AG08395 (cell line): ENCODE measurements around the gene DNASE1.
"Not testable (repeated sequence)": the region's sequence is repeated elsewhere in the genome, so short reads cannot be mapped to it uniquely, and the experiment has no call there.

Experiments
- DNase-seq: peaks from one replicate; pipeline ENCODE4 v3.0.0; 2012; ENCODE audit warnings: mixed read lengths, low spot score

Gene DNASE1, protein sequence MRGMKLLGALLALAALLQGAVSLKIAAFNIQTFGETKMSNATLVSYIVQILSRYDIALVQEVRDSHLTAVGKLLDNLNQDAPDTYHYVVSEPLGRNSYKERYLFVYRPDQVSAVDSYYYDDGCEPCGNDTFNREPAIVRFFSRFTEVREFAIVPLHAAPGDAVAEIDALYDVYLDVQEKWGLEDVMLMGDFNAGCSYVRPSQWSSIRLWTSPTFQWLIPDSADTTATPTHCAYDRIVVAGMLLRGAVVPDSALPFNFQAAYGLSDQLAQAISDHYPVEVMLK

DNA sequence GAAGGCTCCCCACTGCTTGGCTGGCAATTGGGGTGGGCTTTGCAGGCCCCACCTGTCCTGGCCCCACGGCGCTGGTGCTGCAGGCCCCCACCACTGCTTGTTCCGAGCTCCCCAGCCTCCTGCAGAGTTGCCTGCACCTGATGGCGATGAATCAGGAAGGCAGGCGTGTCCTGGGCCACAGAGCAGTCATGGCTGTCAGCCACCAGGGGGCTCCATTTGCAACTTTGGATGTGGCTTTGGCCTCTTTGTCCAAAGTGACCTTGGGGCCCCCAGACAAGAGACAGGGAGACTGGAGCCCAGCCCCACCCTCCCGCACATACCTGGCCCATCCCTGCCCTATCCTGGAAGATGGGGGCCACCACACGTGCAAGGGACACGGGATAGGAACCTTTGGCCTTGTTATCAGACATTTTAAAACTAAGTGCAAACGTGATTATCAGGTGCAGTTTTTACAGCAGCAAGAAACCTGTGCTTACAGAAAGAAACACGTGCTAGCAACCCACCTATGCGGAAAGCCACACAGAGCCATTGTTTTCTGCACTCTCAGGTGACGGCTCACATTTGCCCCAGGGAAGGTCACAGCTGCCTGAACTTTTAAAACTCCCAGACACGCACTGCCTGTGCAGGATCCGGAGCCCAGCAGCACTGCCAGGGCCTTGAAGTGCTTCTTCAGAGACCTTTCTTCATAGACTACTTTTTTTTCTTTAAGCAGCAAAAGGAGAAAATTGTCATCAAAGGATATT lies at the start of gene DNASE1:
TSS of gene DNASE1 (plus strand) at position 443 of the 743 bp plus-strand sequence. CDS start 683 bp downstream, outside the sequence.
- peak; percentile 69 for DNase-seq

DNA sequence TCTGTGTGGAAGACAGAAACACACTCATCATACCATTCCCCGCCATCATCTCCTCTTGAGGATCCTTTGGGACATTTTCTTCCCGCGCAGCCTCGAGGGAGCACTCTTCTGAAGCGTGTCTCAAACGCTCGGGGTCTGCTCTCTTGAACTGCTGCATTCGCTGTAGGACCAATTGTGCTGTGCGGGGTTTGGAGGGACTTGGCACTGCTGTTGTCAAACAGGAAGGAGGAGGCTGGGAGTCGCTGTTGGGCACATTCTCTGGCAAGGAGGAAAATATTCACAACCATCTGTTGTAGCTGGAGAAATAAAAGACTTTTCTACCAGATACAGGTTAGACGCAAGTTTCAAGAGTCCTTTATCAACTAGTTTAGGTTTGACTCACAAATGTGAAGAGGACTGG lies 48.0 kb upstream of the DNASE1 start:
- no peak for DNase-seq

DNA sequence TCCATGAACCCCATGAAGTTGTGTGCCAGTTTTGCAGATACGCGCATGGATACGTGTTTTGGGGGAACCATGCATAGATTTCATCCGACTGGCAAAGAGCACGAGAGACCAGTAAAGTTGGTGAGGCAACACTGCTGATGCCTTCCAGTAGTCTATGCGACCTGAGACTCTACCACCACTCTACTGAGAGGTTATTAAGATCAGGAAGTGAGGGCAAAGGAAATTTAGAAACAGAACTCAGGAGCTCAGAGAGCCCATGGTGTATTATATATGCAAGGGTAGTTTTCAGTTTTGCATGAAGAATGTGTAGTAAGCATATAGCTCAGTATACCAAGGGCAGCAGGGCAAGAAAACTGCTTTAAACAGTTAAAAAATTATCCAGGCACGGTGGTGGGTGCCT lies 47.3 kb upstream of the DNASE1 start:
- no peak for DNase-seq

DNA sequence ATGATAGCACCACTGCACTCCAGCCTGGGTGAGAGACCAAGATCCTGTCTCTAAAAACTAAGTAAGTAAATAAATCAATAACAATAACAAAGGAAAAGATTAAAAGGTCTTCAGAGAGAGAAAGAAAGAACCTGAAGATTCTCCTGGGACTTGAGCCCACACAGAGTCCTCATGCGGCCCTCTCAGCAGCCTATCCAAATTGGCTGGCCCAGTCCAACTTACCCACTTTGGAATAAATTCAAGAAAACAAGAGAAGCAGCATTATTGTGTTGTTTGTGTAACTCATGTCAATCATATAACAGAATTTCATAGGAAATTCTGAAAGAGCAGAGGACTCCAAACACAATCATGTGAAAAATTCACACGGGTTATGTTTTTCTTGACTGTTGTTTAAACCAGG lies 46.9 kb upstream of the DNASE1 start:
- DNase-seq: no peak

DNA sequence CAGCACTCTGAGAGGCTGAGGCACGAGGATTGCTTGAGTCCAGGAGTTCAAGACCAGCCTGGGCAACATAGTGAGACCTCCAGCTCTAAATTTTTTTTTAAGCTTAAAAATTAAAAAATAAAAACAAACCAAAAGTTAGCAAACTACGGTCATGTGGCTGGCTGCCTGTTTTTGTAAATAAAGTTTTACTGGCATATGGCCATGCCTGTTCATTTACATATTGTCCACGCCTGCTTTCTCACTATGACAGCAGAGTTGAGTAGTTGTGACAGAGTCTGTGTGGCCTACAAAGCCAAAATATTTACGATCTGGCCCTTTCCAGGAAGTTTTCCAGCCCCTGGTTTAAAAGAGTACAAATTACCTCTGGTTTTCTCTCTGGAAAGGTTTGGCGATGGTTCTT lies 46.4 kb upstream of the DNASE1 start:
- DNase-seq: no peak

DNA sequence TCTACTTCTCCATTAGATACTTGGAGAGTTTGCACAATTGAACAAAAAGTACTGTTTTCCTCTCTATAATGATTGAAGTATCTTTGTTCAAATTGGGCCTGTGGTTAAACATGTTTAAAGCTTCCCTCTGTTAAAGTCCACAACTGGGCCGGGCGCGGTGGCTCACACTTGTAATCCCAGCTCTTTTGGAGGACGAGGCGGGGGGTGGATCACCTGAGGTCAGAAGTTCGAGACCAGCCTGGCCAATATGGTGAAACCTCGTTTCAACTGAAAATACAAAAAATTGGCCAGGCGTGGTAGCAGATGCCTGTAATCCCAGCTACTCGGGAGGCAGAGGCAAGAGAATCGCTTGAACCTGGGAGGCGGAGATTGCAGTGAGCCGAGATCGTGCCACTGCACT lies 45.5 kb upstream of the DNASE1 start:
- not testable (repeated sequence) for DNase-seq

DNA sequence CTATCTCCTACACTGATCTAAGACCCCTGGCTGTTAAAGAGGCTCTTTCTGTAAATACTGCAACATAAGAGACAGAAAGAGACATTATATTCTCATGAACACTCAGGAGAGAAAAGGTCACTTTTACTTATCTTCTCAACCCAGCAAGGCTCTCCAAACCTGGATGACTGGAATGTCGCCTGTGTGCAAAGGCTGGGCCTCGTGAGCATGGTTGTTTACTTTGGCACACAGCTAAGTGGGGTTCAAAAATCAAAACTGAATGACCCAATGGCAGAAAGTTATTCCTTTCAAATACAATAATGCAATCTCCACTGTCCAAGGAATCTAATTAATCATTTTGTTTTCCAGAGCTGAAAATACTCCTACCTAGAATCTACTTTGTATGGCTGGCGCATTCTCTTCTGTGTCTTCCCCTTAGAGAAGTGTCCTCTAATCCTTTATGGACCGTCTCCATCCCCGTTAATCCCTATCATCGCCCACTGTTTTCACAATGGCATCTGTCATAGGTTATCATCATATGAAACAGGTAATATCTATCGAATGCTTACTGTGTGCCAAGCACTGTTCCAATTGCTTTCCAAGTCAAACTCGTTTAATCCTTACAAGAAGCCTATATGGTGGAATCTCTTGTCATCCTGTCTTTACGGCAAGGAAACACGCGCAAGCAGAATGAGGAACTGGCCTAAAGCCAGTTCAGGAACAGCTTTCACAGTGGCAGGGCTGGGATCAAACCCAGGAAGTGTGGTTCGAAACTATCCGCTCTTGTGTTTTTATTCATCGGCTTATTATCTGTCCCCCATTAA lies 44.4 kb upstream of the DNASE1 start:
- no peak for DNase-seq

DNA sequence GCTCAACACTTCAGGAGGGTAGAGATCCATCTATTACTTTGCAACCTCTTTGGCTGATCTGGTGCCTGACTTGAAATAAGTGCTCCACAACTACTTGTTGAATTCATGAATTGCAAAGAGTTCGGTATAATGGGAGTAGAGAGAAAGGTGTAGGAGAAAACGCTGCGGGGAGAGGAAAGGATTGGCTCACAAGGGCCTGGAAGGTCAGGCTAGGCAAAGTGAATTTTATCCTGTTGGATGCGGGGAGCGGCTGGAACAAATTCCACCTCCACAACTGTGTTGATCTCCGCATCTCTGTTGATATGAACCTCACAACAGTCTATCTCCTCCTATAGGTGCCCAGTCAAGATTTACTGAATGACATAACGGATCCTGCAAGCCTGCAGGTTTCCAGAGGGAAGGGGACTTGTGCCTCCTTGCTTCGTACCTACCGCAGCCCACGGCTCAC lies 43.8 kb upstream of the DNASE1 start:
- peak; percentile 25 for DNase-seq

DNA sequence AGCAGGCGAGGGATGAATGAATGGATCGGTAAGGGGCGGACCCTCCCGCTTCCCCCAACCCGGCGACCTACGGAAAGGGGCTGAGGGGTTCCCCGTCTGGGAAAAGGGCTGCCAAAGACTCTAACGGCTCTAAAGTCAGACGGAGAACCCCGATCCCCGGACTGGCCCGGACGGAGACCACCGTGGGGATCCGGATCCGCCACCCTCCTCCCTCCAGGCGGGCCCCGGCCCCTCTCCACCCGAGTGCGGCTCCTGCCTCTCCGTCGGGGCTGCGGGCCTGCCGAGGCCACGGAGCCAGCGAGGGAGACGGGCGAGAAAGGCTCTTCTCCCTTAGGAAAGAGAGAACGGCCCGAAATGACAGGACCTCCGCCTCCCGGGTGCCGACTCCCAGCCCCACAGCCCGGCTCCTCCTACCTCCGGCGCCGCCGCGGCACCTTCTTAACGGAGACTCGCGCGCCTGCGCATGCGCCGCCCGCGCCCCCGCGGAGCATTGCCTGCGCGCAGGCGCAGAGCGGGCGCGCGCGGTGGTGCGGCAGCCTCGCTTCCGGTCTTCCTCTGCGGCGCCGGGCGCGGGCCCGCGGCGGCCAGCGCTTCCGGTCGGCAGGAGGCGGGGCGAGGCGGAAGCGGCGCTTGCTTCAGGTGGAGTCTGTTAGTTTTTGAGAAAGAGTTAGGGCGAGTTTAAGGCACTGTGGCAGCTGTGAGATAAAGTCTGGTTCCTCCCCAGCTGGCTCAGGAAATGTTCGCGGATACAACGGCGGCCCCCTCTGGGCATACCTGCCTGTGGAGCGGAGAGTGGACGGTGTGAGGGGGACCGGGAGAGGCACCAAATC lies 43.1 kb upstream of the DNASE1 start, which contains the start of gene SLX4:
TSS of gene SLX4 (minus strand) at position 461 of the 830 bp plus-strand sequence. CDS start 2,642 bp downstream, outside the sequence.
- peak; percentile 100 for DNase-seq

DNA sequence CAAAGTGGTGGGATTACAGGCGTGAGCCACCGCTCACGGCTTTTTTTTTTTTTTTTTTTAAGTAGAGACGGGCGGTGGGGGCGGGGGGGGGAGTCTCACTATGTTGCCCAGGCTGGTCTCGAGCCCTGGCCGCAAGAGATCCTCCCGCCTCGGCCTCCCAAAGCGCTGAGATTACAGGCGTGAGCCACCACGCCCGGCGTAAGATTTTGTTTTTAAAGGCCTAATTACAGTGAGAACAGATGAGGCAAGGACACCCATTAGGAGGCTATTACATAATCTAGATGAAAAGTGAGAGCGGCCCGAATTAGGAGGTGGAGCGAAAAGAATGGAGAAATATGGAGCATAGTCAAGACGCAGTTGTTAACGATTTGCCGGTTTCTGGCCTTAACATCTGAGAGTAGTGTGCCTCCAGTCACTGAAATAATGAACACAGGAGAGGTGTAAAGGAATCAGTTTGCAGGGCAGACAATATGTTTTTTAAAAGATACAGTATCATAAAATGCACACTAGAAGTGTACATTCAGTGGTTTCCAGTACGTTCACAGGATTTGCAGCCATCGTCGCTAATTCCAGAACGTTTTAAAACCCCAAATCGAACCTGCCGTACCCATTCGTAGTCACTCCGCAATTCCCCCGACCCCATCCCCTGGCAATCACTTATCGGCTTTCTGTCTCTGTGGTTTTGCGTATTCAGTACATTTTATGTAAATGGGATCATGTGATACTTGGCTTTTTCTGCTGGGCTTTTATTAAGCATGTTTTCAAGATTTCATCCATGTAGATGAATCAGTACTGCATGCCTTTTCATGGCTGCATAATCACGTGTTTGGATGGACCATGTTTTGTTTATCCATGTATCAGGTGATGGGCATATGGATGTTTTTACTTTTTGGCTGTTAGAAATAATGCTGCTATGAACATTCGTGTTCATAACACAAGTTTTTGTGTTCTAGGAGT lies 41.7 kb upstream of the DNASE1 start:
- DNase-seq: no peak

DNA sequence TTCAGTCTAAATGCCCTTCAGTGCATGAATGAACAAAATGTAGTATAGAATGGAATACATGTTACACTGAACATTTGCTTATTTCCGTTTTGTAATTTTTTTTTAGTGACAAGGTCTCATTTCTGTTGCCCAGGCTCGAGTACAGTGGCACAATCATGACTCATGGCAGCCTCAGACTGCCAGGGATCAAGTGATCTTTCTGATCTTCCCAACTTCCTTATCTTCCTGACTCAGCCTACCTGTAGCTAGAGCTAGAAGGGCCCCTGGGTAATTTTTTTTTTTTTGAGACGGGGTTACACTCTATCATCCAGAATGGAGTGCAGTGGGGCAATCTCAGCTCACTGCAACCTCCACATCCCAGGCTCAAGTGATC lies 35.7 kb upstream of the DNASE1 start:
- no peak for DNase-seq

DNA sequence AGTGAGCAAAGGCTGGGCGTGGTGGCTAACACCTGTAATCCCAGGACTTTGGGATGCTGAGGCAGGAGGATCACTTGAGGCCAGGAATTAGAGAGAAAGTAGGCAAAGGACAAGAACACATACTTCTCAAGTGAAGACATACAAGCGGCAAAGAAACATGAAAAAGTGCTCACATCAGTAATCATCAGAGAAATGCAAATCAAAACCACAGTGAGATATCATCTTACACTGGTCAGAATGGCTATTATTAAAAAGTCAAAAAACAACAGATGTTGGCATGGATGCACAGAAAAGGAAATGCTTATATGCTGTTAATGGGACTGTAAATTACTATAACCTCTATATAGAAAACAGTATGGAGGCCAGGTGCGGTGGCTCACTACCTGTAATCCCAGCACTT lies 30.8 kb upstream of the DNASE1 start:
- DNase-seq: no peak

DNA sequence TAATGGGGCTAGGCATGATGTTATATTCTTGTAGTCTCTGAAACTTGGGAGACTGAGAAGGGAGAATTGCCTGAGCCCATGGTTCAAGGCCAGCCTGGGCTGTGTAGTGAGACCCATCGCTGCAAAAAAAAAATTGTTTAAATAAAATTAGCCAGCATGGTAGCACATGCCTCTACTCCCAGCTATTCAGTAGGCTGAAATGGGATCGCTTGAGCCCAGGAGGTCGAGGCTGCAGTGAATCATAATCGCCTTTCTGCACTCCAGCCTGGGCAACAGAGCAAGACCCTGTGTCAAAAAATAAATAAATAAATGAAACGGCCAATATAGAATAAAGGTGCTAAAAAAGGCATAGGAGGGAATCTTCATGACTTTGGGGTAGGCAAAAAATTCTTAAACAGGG lies 29.2 kb upstream of the DNASE1 start:
- DNase-seq: no peak

DNA sequence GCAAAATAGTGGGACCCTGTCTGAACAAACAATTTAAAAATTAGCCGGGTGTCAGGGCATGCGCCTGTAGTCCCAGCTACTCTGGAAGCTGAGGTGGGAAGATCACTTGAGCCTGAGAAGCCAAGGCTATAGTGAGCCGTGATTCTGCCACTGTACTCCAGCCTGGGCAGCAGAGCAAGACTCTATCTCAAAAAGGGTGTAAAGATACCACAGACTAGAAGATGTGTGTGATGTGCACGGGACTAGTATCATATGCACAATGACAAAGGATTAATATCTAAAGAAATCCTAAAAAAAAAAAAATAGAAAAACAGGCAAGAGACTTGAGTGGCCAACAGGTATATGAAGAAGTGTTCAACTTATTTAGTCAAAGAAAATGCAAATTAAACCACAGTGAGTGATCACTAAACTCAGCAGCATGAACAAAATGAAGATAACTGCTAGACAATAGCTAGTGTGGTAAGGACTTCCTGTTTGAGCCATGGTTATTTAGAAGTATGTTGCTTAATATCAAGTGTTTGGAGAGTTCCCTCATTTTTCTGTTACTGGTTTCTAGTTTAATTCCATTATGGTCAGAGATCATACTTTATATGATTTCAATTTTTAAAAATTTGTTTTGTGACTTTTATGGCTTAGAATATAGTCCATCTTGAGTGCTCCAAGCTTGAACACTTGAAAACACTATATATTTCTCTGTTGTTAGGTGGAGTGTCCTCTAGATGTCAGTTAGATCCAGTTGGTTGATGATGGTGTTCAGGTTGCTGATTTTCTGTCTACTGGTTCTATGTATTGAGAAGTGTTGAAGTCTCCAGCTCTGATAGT lies 28.4 kb upstream of the DNASE1 start:
- DNase-seq: peak; percentile 20

DNA sequence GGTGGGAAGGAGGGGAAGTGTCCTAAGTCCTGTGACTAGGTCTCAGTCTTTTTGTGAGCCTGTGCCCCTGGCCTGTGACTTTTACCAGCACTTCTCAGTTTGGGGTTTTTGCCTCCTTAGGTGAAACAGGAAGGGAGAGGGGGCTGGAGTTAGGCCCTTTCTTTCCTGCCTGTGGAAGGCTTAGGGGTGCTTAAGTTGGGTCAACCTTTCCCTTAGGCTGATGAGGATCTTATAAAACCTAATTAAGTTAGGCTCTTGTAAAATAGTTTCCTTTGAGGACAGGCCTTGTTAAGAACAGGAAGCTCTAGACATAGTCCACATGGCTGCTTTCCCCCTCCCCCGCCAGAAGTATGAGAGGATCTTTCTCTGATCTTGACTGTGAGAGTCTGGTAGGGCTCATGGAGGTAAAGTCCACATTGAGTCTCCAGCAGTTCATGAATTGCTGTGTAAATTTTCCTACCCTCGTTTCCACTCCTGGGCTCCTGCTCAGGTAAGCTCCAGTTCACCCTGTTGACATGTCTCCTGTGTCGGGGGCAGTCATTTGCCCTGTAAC lies 17.0 kb upstream of the DNASE1 start:
- DNase-seq: no peak

DNA sequence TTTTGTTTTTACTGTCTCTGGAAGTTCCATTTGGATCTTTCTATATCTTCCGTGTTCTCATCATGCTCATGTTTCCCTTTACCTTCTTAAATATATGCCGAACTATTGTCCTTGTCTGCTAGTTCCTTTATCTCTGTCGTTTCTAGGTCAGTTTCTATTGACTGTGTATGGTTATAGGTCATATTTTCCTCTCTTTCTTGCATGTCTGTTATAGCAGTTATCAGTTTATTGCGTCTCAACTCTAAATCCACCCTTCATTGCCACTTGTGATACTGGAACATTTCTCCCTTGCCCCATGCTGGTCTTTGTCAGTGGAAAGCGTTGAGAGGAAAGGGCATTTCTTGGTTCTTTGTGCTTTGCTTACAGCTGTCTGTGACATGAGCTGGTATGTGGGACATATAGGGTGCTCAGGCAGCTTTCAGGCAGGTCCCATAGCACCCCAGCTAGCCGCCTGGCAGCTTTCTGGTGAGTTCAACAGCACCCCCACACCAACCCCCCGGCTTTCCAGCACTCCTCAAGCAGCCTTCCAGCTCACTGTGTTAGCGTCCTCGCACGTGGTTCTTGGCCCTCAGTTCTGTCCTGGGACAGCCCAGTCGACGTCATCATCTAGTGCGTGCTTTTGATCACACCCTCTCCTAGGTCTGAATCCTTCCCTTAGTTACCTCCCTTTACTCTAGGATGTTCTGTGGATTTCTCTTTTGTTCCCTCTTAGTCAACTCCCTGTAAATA lies 15.4 kb upstream of the DNASE1 start:
- no peak for DNase-seq

DNA sequence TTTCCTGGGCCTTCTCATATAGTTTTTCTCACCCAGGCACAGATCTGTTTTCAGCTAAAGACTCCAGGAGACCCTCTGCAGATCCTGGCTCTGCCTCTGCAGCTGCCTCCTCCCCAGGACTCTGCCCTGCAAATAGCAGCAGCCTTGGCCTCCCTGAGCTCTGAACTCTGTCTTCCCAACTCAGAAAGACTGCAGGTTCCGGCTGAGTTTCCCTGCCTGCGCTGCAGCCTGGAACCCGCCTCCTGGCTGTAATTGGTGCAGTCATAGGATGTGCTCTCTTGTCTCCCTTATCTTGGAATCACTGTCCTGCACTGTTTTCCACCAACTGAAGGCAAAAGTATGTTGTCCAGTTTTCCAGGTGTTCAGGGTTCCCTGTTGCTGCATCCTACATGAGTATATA lies 14.3 kb upstream of the DNASE1 start:
- DNase-seq: no peak

DNA sequence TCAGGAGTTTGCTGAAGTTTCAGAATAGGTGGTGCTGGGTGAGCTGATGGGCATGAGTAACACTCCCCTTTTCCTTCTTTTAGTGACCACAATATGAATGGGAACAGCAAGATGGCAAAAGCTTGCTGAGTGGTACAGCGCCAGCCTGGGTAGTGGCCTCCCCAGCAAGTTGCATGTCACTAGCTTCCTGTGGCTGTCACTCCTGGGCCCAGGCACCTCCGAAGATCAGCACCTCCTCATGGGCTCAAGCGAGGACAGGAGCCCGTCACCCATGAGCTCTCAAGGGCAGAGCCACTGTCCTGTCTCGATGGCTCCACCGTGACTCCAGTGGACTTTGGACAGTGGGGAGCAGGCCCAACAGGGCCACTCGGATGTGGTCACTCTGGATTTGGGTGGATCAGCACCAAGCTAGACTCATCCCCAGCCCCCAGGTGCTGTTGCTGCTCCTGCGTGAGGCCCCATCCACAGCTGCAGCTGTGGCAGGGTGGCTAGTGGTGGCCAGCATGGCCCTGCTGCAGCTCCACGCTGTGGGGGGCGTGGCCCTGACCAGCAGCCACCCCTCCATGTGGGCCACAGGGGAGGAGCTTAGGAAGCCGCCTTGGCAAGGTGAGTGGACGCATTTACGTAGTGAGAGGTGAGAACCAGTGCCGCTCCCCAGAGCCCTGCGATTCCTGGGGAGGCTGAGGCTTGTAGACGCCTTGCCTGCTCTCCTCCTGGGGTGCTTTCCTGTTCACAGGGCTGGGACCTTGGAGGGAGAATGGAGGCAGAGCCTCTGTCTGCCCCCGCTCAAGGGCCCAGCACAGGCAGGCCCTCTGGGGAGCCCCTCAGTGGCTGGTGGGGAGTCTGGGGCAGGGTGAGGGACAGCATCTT lies 13.6 kb upstream of the DNASE1 start:
- no peak for DNase-seq
